HEK293 (cell line): ENCODE measurements around the gene HSD17B8.

Source experiments
- CTCF ChIP-seq: fragments of 450-650 bp; formaldehyde crosslinking; IDR thresholded peaks from 2 replicates; pipeline ENCODE4 v1.5.1; 2016; ENCODE audit warnings: missing biosample characterization, missing genetic modification characterization
- HOXA7 ChIP-seq: sonication (generic); formaldehyde crosslinking; IDR thresholded peaks from 2 replicates; pipeline ENCODE4 v1.8.1; 2022; ENCODE audit warnings: missing genetic modification reagents, borderline replicate concordance
- SALL2 ChIP-seq: fragments of 450-650 bp; formaldehyde crosslinking; IDR thresholded peaks from 2 replicates; pipeline ENCODE4 v1.5.0; 2017; ENCODE audit warnings: missing biosample characterization, mild to moderate bottlenecking, missing genetic modification characterization, borderline replicate concordance
- ZNF670 ChIP-seq: fragments of 450-650 bp; formaldehyde crosslinking; IDR thresholded peaks from 2 replicates; pipeline ENCODE4 v1.5.1; 2016; ENCODE audit warnings: missing biosample characterization, missing genetic modification characterization, low read depth
- ZNF677 ChIP-seq: fragments of 450-650 bp; IDR thresholded peaks from 2 replicates; pipeline ENCODE4 v1.5.0; 2018; ENCODE audit warnings: missing biosample characterization, mild to moderate bottlenecking, missing genetic modification characterization, moderate library complexity

GRCh38 chr6:33172688-33173534 lies 31.5 kb upstream of the HSD17B8 start:
- TF ChIP-seq ZNF677 (tag by site-specific recombination) (no peak), ZNF670 (tag by site-specific recombination) (no peak), SALL2 (tag by site-specific recombination) (no peak), CTCF (tag by site-specific recombination) (peak; percentile 83), HOXA7 (CRISPR knock-in tag) (no peak)
